ENCODE results near the gene VAV2.
"Not testable (repeated sequence)": the region's sequence is repeated elsewhere in the genome, so short reads cannot be mapped to it uniquely, and the experiment has no call there.

The VAV2 gene

GRCh38 chr9:133767625-133768024, 224.5 kb downstream of the VAV2 start:
- DNase-seq (ENCODE audit: low spot score): no peak

DNA sequence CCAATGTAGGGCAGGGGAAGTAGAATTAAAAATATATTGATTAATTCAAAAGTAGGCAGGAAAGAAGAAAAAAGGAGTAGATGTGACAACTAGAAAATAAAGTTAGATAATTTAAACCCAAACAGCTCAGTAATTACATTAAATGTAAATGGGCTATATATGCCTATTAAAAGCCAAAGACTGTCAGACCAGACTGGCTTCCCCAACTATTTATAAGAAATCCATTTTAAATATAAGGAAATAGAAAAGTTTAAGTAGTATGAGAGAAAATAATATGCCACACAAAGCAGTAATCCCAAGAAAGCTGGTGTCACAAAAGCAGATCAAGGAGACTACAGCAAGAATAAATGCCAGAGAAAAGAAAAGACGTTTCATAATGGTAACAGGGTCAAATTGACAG, 225.1 kb downstream of the VAV2 start:
- no peak for DNase-seq (ENCODE audit: low spot score)

- DNase-seq (ENCODE audit: low spot score): not testable (repeated sequence)
These were observed 225.9 kb downstream of the VAV2 start for GRCh38 chr9:133766234-133766633.

- no peak for DNase-seq (ENCODE audit: low spot score)
These were observed 228.6 kb downstream of the VAV2 start for GRCh38 chr9:133763272-133764183.

- no peak for DNase-seq (ENCODE audit: low spot score)
These were observed 229.4 kb downstream of the VAV2 start for GRCh38 chr9:133762488-133763271.

- DNase-seq (ENCODE audit: low spot score): no peak
These were observed 230.4 kb downstream of the VAV2 start for GRCh38 chr9:133761641-133762248.

DNA sequence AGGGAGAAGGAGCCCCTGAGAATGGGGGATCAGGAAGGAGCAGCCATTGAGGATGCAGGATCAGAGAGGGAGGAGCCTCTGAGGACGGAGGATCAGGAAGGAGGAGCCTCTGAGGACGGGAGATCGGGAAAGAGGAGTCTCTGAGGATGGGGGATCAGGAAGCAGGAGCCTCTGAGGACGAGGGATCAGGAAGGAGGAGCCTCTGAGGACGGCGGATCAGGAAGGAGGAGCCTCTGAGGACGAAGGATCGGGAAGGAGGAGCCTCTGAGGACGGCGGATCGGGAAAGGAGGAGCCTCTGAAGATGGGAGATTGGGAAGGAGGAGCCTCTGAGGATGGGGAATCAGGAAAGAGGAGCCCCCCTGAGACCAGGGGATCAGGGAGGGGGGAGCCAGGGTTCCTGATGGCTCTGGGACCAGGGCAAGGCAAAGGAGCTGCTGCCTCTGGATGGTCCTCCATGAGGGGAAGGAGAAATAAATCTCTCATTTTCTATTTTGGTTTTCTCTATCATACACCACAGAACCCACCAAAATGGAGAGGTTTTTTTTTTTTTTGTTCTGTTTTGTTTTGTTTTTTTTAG, 231.3 kb downstream of the VAV2 start:
- no peak for DNase-seq (ENCODE audit: low spot score)

DNA sequence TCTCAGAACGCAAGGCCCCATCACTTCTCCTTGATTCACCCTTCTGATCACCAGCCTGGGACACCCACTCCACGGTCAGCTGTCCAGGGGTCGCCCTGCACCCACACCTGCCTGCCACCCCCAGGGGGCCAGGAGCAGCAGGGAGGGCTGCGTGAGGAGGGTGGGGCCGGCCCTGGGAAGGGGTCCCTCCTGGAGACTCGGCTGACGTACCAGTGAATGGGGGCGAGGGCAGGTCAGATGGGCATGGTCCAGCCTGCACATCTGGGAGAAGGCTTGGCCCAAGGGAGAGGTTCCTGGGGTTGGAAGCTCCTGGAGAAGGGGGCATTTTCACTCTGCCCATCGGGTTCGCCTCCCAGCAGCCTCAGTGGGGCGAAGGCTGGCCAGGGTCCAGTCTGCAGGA, 232.2 kb downstream of the VAV2 start:
- no peak for DNase-seq (ENCODE audit: low spot score)

DNA sequence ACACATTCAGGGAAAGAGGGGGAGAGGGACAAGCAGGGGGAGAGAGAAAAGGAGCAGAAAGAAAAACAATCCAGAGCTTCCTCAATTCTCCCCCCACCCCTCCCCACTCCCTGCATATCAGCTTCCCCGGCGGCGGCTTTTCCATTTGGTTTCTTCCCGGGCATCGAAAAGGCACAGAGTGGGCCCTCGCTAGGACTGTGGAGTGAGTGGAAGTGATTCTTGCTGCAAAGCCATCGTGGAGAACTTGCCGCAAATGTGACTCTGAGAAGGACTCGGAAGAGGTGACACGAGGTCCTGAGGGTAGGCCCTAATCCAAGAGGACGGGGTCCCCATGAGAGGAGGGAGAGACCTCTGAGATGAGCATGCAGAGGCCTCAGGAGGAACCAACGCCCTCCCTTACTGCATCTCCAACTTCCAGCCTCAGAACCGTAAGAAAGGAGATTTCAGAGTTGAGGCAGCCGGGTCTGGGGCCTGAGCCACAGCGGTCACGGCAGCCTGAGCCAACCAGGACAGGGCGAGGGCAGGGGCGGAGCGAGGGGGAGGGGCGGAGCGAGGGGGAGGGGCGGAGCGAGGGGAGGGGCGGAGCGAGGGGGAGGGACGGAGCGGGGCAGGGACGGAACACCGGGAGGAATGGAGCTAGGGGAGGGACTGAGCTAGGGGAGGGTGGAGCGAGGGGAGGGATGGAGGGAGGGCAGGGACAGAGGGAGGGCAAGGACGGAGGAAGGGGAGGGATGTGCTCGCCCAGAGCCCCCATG, 232.8 kb downstream of the VAV2 start:
- DNase-seq (ENCODE audit: low spot score): no peak

GRCh38 chr9:133758228-133758627, 233.9 kb downstream of the VAV2 start:
- DNase-seq (ENCODE audit: low spot score): no peak

DNA sequence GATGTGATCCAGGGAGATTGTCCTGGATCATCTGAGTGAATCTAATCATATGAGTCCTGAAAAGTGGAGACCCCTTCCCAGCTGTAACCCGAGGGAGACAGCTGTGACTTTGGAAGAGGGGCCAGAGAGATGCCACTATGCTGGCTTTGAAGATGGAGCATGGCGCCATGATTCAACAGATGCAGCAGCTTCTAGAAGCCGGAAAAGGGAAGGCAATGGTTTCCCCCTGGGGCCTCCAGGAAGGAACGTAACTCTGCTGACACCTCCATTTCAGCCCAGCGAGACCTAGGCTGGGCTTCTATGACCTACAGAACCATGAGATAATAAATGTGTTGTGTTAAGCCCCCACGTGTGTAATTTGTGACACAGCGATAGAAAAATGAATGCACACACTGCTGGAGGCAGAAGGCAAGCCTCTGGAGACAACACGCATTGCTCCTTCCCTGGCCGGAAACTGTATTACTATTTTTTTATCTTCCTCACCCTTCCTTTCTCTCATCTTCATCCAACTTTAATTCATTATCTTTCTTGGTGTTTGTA, 237.4 kb downstream of the VAV2 start:
- DNase-seq (ENCODE audit: low spot score): no peak

DNA sequence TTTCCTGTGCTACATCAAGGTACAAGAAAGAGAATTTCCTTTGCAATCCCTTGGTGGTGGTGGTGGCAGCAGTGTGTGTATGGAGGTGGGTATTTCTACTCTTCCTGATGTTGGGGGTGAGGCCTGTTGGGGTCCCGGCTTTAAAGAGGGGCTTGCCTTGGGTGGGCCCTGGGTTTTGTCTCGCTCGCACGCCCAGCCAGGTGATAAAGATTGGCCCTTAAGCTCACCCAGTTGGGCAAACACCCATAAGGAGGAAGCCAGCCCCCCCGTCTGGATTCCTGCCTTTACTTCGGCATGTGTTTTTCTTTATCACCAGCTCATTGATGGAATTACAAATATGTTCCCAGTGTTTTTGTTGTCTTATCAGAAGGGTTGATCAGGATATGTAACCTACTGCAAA, 237.9 kb downstream of the VAV2 start:
- DNase-seq (ENCODE audit: low spot score): no peak

- DNase-seq (ENCODE audit: low spot score): no peak
These were observed 239.2 kb downstream of the VAV2 start for GRCh38 chr9:133752739-133753446.

DNA sequence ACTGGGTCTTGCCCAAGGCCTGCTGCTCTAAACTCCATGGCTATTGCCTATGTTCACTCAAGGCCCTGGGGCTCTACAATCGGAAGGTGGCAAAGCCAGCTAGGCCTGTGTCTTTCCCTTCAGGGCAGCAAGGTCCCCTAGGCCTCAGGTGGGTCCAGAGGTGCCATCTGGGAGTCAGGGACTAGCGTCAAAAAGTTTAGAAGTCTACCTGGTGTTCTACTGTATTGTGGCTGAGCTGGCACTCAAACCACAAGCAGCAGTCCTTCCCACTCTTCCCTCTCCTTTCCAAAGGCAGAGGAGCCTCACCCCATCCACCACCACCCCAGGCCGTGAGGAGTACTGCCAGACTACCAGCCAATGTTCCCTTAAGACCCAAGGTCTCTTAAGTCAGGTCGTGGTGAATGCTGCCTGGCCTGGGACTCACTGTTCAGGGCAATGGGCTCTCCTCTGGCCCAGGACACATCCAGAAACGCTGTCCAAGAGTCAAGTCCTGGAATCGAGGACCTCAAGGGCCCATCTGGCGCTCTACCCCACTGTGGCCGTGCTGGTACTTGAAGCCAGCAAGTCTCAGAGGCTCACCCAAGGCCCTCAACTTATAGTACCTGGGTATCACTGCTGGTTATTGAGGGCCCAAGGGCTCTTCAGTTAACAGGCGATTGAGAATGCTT, 241.0 kb downstream of the VAV2 start:
- DNase-seq (ENCODE audit: low spot score): no peak

- DNase-seq (ENCODE audit: low spot score): no peak
These were observed 244.8 kb downstream of the VAV2 start for GRCh38 chr9:133747309-133747708.

GRCh38 chr9:133744528-133744927, 247.6 kb downstream of the VAV2 start:
- DNase-seq (ENCODE audit: low spot score): not testable (repeated sequence)

- peak; percentile 74 for DNase-seq (ENCODE audit: low spot score)
These were observed 249.2 kb downstream of the VAV2 start for GRCh38 chr9:133742849-133743444.

DNA sequence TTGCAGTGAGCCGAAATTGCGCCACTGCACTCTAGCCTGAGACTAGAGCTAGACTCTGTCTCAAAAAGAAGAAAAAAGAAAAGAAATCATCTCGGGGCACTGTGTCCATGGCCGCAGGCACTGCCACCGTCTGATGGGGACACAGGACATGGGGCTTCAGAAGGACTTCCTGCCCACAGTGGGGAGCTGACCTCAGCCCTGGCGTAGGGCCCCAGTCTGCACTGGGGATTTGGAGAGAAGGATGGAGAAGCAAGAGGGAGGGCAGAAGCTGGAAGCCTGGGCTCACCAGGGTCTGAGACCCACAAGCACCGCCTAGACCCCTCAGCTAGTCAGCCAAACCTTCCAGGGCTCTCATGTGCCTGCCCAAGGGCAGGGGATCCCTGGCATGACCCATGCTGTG, 249.9 kb downstream of the VAV2 start:
- no peak for DNase-seq (ENCODE audit: low spot score)

DNA sequence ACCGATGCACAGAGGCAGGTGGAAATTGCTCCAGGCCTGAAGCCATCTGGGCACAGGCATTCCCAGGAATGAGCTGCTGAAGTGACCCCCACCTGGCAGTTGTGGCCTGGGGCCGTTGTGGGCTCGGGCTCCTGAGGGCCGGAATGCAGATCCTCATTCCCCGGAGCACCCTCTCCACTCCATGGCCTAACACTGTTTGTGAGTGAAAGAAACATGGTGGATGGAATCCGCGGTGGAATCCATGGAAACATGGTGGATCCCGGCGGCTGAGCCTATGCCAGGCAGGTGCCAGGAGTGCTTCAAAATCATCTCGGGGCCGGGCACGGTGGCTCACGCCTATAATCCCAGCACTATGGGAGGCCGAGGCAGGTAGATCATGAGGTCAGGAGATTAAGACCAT, 250.4 kb downstream of the VAV2 start:
- DNase-seq (ENCODE audit: low spot score): no peak

DNA sequence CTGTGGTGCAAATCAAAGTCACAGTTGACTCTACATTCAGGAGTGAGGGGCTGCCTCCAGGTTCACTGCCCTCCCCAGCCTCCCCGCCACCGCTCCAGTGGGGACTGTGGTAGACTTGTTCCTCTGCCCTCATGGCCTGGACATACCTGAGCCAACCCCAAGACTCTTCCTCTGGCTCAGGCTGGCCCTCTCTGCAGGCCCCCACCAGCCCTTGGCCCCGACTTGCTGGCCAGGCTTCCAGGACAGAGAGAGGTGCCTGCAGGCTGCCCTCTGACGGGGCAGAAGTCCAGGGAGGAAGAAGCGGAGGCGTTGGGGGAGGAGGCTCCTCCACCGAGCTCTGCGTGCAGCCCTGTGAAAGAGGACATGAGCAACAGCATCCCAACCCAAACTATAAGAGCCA, 251.2 kb downstream of the VAV2 start:
- no peak for DNase-seq (ENCODE audit: low spot score)

Data from activated CD4-positive, alpha-beta T cell treated with anti-CD3 and anti-CD28 coated beads, Interleukin-2, Interleukin-4, amounts not matched to agents 100 ng/mL and 50 ng/mL, durations not matched to agents 16 hours and 8 hours (primary cell).